Head of caudate nucleus (tissue), 42 donors: ENCODE results near the gene CASTOR1.
A peak's percentile ranks its signal among the peaks of the same experiment; 100 is the strongest.

Source experiments
- DNase-seq, 42 donors: peaks; one replicate each; pipeline versions ENCODE4 v3.0.0 to v3.0.0-alpha.2; 2020 to 2021; ENCODE audit warnings: mixed read lengths in 7 of 42
- intact Hi-C: fragments of 100-400 bp; cut with DNase I; formaldehyde crosslinking; loops from one replicate; pipeline ENCODE4 v1.15.0; 2022

Gene CASTOR1

DNA sequence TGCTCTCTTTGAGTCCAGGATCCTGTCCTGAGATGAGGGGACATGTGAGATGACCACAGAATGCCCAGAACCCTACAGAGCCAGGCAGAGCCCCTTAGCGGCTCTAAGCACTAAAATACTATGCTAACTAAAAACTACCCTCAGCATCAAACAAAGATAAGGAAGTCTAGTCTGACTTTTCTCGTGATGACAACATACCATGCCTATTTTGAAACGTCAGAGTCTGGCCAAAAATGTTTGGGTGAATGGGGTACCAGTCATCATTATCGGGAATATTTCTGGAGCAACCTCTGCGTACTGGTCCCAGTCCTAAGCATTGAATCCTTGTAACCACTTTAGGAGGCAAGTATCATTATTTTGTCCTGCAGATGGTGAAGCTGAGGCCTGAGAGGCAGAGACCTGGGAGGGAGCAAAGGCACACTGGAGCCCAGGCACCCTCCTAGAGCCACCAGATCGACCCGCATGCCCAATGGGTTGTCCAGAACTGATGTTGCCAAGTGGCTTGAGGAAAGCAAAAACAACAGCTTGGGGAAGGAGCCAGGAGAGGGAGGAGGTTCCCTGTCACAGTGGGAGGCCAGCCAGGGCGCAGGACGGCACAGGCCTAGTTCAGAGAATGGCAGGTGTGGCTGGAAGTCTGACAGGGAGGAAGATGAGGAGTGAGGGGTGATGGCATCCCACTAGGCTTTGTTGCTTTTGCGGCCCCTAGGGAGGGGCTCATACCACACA is 15.4 kb downstream of the CASTOR1 start:
- intact Hi-C loops, result no loop called here
- DNase-seq, result no peak

DNA sequence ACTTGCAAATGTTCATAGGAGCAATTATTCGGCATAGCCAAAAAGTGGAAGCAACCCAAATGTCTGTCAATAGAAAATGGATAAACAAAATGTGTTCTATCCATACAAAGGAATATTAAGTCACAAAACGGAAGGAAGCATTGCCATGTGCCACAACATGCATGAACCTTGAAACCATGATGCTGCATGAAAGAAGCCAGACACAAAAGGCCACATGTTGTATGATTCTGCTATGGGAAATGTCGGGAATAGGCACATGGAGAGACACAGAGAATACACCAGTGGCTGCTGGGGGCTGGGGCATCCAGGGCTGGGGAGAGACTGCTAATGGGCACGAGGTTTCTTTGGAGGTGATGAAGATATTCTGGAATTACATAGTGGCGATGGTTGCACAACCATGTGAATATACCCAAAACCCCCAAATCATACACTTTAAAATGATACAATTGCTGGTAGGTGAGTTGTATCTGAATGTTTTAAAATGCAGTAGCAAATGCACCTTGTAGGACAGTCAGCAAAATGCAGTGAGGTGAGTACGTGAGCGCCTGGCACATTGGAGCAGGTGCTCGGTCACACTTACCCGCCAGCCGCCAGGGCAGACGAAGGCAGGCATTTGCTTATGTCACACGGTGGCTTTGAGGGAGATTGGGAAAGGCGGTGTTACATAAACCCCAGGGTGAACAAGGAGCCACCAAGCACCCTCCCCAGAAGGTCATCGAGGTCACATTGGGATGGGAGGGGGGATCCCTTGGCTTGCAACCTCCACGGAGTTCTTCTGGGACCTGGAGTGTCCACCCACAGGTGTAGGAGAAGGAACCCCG is 16.3 kb downstream of the CASTOR1 start:
- intact Hi-C loops, result no loop called here
- DNase-seq, result no peak

DNA sequence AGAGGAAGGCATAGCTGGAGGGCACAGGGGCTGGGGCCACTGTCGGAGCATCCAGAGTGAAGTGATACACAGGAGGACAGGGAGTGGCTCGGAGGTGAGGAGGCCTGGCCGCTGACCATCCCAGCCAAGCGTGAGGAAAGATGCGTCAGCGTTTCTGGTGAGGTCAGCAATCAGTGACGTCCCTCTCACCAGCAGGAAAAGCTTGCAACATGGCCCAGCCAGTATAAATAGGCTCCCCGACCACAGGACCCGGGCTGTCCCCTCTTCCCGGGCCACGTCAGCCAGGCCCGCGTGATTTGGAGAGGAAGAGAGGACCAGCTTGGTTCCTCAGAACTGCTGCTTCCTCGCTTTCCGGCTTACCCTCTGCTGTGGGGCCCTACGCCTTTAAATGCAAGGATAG is 18.5 kb downstream of the CASTOR1 start:
- DNase-seq, result peak in 38 of 42 donors; percentile 31 to 86 (median 56)
- intact Hi-C loops, result no loop called here

DNA sequence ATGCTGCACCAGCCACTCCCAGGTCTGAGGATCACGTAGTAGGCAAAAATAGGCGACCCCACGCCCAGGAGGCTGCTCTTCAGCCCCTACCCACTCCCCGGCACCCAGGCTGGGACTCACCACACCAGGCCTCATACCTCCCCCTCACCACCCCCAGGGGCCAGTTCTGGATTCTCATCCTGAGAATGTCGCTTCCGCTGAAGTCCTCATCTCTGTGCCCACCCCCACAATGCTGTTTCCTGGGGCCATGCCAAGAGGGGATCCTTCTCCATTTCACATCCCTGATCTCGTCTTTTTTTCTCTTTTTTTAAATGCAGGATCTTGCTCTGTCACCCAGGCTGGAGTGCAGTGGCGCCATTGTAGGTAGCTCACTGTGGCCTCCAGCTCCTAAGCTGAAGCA is 21.0 kb downstream of the CASTOR1 start:
- intact Hi-C loops, result no loop called here
- no peak for DNase-seq

DNA sequence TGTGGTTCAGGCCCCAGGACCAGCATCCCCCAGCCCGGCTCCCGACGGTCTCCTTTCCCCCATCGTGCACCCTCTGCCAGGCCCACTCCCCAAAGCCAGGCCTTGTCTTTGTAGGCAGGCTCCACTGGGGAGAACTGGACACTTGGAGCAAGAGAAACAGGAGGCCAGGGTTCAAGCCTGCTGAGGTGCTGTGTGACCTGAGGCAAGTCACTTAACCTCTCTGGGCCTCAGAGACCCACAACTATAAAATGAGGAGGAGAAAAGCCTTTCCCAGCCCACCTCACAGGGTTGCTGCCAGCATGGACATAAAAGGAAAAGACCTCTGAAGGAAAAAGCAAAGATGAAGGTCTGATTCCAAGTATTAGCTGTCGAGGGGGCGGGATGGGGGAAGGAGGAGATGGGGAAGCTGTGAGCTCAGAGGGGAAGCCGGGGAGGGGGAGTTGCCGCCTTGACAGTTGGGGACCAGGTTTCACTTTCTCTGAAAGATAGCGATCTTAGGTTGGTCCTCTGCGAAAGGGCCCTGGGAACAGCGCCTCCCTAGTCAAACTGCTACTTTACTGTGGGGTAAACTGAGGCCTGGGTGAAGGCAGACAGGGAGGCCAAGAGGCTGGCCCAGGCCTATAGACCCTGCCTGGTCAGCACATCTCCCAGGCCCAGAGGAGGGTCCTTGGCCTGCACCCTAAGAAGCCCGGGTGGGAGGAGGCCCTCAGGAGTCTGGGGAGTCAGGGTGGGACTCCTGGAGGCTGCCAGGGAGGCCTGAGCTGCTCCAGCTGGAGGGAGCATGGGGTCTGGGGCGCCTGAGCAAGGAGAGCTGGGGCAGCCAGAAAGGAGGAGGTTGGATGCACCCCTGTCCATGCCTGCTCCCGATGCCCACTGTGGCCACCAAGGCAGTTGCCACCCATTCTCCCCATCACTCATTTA is 21.7 kb downstream of the CASTOR1 start:
- intact Hi-C loops, result no loop called here

DNA sequence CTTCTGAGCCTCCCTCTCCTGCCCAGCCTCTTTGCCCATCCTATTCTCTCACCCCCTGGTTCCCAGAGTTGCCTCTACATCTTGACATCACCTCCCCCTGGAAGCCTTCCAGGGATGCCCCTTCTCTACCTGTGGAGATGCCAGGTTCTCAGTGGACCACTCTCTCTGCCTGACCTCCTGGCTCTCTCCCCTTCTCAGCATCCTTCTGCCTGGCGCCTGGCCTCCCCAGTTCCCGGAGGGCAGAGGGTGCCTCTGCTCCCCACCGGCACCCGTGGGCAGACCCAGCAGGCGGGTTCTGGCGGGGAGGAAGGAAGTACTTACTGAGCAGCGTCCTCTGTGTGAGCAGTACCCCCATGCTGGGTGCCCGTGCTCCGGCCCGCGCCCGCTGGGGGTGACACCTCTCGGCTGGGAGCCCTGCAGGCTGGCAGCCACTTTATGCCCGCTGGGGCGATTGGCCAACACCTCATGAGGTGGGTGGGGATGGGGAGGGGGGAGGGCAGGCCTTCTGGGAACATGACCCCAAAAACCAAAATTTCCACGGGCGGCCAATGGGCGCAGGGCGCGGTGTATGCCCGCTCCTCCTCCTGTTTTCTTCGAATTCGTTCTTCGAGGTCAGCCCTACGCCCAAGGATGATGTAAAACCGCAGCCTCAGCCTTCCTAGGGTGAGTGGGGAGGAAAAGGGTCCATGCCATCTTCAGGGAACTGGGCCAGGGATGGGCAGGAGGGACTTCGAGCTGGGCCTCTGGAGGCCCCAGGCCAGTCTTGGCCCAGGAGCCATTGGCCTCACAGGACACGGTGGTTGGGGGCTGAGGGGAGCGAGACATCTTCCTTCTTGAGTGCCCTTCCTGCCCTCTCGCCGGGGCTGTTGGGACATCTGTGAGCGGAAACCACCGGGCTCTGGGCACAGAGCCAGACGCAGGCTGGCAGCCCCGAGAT is 22.6 kb downstream of the CASTOR1 start, which contains the start of gene OSM:
OSM (minus strand) TSS at position 407 of the 937 bp plus-strand sequence; CDS start at position 355, 52 bp downstream.
- peak in 19 of 42 donors; percentile 32 to 70 (median 44) for DNase-seq
- intact Hi-C loops, result no loop called here

More for the DNA sequence above, 21.7 kb downstream of the CASTOR1 start:
- DNase-seq, result no peak

DNA sequence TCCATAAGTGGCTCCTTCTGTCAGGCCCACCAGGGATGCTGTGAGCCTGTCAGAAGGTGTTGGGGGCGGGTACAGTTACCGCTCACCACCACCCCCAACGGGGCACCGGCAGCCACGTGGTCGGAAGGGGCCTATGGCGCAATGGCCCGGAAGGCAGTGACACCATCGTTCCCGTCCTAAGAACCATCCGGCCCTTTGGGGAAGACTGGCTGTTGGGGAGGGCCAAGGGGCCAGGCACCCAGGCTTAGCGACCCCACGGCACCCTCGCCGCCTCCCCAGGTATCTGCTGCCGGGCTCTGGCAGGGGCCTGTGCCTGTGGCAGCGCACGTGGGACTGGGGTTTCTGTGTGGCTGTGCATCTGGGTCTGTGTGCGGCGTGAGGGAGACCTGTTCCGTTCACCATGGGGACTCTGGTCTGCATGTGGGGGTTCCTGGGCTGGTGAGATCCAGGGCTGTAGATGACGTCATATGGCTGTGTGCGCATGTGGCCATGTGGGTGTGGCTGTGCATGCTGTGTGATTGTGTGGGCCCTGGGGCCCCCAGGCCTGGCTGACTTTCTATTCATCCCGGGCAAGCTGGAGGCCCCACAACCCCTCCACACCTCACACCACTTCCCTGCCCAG is 23.4 kb downstream of the CASTOR1 start:
- DNase-seq, result peak in 18 of 42 donors; percentile 23 to 68 (median 48)
- intact Hi-C loops, result no loop called here

DNA sequence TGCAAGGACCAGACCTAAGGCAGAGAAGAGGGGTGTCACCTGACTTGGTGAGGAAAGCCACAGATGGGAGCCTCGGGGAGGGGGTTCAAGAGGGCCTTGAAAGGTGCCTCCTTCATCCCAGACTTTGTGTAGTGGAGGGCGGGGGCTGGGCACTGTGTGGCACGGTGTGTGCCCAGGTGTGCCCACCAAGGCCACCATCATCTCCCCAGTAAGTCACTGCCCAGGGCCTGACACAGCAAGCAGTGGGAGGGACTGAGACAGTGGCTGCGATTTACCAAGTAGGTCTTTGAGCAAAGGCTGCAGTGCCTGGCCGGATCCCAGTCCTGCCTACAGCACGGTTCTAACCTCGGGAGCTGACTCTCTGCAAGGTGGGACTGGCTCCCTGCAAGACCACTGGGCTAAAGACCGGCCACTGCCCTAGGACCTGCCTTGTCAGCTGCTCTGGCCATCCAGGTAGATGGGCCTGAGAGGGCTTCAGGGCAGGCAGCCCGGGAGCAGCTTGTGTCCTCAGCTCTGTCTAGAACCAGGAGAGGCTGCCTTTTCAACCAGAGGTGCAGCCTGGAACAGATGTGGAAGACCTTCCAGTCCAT is 24.1 kb downstream of the CASTOR1 start:
- DNase-seq, result no peak
- intact Hi-C loops, result no loop called here

DNA sequence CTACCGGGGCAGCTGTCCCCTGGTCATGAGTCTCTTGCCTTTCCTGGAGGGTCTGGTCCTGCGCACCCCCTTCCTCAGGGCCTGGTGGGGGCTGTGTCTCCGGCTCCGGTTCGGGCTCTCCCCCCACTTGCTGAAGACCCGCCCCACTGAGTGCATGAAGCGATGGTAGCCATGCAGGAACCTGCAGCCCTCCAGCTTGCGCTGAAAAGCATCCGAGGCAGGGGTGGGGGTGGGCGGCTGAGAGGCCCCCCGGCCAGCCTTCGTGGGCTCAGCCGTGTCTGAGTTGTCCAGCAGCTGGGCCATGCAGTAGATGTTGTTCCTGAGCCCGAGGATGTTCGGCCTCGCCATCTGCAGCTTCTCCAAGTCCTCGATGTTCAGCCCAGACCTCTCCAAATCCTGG is 25.4 kb downstream of the CASTOR1 start:
- DNase-seq, result no peak
- intact Hi-C loops, result no loop called here

DNA sequence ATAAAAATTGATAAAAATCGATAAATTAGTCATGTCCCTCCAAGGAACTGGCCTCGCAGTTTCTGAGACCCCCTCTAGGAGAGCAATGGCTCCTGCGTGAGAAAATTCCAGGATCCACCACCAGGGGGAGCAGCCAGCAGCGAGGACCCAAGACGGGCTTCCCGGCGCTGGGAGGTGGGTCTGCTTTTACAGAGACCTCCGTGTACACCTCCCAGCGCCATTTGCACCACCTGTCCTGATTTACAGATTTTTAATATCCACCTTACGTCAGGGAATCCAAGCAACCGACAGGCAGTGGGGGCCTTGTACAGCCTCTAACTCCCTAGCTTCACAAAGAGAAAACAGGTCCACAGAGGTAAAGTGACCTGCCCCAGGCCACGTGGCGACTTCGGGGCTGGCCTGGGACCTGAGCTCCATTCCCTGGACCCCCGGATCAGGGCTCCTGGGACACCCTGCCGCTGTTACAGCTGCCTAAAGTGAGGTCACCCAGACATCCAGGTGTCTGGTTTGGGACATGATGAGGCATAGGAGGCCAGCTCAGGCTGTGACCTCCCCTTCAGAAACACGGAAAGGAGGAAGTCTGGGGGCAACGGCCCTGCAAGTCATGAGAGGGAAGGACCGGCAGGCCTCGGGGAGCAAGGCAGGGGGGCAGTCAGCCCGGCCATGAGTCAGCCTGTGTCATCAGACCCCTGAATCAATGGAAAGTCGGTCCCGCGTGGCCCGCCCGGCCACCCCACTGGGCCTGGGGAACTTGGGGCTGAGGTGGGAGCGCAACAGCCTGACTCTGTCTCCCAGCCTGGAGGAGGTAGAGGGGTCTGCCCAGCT is 26.2 kb downstream of the CASTOR1 start:
- DNase-seq, result peak; percentile 60 to 92 (median 82)
- intact Hi-C loops, result no loop called here

DNA sequence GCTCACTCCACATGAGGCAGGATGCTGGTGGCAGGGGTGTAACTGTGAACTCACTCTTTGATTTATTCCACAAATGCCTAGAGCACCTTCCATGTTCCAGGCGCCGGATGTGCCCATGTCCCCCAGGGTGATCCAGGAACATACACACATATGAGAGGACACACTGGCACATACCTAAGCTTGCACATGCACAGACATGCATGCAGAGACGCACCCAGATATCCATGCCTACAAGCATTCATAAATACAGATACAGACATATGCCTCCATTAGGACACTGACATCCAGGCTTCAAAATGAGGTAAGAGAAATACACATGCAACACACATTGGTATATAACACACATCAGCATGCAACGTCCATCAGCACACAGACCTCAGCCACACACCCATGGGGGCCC is 27.2 kb downstream of the CASTOR1 start:
- DNase-seq, result no peak
- intact Hi-C loops, result no loop called here

DNA sequence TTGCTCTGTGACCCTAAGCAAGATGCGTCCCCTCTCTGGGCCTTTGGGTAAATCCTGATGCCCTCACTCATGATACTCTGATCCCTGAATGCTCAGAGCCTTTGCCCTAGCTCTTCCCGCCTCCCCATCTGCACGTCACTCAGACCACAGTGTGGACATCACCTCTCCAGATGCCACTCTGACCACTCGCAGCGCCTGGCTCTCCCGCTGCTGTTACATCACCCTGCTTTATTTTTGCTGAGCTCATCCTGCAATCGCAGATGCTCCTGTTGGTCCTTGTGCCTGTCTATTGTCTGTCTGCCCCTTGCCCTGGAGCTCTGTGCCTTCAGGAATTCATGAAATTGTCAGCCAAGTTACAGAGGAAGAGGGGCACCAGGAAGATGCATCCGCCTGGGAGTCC is 28.2 kb downstream of the CASTOR1 start:
- intact Hi-C loops, result no loop called here

DNA sequence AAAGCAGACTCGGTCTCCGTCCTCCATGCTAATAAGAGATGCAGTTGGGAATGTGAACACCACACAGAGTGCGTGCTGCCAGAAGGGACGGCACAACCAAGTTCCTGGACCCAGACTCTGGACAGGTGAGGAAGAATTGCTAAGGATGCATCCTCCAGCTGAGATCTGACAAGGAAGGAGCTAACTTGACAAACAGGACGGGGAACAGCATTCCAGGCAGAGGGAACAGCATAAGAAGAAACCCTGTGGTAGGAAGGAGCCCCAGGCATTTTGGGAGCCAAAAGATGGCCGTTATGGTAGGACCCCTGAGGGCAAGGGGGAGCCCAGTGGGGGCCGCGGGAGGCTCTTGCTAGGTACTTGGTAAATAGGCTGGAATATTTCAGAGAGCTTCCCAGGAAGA is 28.6 kb downstream of the CASTOR1 start:
- DNase-seq, result no peak
- intact Hi-C loops, result no loop called here

More for the DNA sequence above, 28.2 kb downstream of the CASTOR1 start:
- no peak for DNase-seq

DNA sequence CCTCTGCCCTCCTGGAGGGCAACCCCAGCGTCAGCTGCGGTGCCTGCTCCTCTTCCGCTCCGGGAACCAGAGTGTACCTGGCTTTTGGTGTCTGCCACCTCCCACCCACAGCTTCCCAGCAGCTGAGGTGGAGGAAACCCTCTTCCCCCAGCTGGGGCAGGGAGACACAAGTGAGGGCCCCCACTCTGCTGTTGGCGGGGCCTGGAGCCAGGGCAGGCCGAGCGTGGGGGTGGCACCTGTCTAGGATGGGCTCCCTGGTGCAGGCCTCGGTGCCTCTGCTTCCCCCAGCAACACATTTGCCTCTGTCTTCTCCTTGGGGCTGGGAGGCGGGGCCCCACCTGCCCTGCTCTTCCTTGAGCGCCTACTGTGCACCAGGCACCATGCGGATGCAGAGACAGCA is 29.0 kb downstream of the CASTOR1 start:
- intact Hi-C loops, result no loop called here
- DNase-seq, result no peak

DNA sequence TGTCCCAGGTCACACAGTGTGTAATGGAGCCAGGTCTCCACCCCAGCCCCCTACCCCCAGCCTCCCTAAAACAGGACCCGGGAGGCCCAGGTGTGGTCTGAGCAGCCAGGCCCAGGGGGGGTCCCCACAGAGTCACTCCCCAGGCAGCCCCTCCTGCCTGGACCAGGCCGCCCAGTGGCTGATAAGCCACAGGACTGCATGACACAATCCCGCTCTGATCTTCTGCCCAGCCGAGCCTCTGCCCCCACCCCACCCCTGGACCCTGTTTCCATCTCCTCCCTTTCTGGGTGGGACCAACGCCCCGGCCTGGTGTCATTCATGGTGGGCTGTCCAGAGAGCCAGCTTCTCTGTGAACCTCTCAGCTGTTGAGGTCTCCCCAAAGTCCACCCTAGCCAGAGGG is 35.0 kb downstream of the CASTOR1 start:
- intact Hi-C loops, result loop anchor here (5.0 kb wide), 1 partner anchor 147 kb away; no protein-coding TSS in a partner anchor

DNA sequence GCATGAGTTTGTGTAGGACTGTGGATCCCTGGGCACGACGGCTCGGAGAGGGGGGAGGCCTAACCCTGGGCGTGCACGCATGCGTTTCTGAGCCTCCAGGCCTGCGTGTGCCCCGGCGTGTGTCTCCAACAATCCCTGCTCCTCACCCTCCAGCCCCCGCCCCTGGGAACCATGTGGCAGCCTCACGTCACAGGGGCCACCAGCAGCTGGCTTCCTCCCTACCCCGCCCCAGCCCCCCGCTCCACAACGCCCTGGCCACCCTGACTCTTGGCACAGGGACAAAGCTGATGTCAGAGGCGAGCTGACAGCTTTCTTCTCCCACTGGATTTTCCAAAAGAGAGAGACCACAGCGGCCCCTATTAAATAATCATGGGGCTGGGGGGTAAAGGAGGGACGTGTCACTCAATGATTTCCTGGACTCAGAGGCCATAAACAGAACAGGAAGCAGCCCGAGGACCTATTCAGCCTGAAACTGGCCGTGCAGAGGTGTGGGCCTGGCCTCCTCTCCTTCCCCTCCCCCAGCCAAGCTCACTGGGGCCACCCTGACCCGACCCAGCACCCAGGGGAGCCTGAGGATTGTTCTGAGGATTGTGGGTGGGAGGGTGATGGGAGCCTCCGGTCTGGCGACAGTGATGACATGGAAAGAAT is 36.0 kb downstream of the CASTOR1 start:
- peak; percentile 25 to 86 (median 73) for DNase-seq
- intact Hi-C loops, result loop anchor here (5.0 kb wide), 1 partner anchor 146 kb away; no protein-coding TSS in a partner anchor

More for the DNA sequence above, 35.0 kb downstream of the CASTOR1 start:
- DNase-seq, result no peak
